ENCODE results near the gene ARL8A. TPM values are rescaled to one million over a fixed set of nuclear protein-coding genes. Genes with fewer than 3 reads are reported as not detected.
A peak's percentile ranks its signal among the peaks of the same experiment; 100 is the strongest.

The ARL8A gene
- total and polyA plus RNA-seq, 2 experiments from 2014 or later: 30.3 to 32.7 TPM

DNA sequence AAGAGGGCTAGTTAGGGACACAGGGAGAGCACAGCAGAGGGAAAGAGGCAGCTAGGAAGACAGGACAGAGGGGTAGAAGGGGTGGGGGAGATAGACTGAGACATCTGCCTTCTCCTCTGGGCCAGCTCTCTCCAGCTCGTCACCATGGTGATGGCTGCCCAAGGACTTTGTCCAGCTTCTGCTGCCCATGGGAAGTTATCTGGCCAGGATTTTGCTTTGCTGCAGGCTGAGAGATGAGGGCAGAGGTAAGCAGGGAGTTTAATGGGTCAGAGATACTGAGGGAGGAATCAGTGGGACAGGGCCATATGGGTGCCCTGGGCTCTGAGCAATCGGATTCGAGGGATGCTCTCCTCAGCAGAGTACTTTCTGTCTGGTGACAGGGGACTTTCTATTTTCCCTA, 56.3 kb downstream of the ARL8A start:
- Mint-ChIP-seq H3K27ac (no peak overlapping the region), H3K9me3 (no peaks in the 10 kb centered on the region; the same call in 2 of the 3 replicates), H3K27me3 (ENCODE audit: insufficient read depth, low read depth, poor library complexity) (peaks cover 10% of the 10 kb centered on the region), H3K36me3 (ENCODE audit: low read depth) (no peaks in the 10 kb centered on the region), H3K4me3 (no peak overlapping the region), H3K4me1 (peaks cover 36% of the 10 kb centered on the region)
- H3K9me2 ChIP-seq (ENCODE audit: insufficient read depth): no peaks in the 10 kb centered on the region
- no peaks in the 10 kb centered on the region for H3K79me2 ChIP-seq (replicated peaks; ENCODE audit: insufficient read depth)
- ATAC-seq (no peak), DNase-seq (ENCODE audit: low spot score) (no peak)
- H4K20me1 ChIP-seq (replicated peaks; ENCODE audit: insufficient read depth): no peaks in the 10 kb centered on the region
- no peaks in the 10 kb centered on the region for H3K27me3 ChIP-seq (ENCODE audit: insufficient read depth)
- H3K27ac ChIP-seq (ENCODE audit: low read depth): no peak overlapping the region
- 0 out of 2 replicates have a peak, but pooled peaks cover 3% of the 10 kb centered on the region for H3F3A ChIP-seq (replicated peaks; ENCODE audit: low read depth)
- H2AFZ ChIP-seq: no peak overlapping the region
- H3K4me2 ChIP-seq: no peak overlapping the region
- H3K4me3 ChIP-seq: no peak overlapping the region
- TF ChIP-seq, protein P1, sequence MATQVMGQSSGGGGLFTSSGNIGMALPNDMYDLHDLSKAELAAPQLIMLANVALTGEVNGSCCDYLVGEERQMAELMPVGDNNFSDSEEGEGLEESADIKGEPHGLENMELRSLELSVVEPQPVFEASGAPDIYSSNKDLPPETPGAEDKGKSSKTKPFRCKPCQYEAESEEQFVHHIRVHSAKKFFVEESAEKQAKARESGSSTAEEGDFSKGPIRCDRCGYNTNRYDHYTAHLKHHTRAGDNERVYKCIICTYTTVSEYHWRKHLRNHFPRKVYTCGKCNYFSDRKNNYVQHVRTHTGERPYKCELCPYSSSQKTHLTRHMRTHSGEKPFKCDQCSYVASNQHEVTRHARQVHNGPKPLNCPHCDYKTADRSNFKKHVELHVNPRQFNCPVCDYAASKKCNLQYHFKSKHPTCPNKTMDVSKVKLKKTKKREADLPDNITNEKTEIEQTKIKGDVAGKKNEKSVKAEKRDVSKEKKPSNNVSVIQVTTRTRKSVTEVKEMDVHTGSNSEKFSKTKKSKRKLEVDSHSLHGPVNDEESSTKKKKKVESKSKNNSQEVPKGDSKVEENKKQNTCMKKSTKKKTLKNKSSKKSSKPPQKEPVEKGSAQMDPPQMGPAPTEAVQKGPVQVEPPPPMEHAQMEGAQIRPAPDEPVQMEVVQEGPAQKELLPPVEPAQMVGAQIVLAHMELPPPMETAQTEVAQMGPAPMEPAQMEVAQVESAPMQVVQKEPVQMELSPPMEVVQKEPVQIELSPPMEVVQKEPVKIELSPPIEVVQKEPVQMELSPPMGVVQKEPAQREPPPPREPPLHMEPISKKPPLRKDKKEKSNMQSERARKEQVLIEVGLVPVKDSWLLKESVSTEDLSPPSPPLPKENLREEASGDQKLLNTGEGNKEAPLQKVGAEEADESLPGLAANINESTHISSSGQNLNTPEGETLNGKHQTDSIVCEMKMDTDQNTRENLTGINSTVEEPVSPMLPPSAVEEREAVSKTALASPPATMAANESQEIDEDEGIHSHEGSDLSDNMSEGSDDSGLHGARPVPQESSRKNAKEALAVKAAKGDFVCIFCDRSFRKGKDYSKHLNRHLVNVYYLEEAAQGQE (IDR thresholded peaks at IDR 0.05; ENCODE audit: unreplicated experiment): no peak
- TF ChIP-seq ZNF114 (CRISPR knock-in tag; IDR thresholded peaks at IDR 0.05): no peak
- no peak for TF ChIP-seq NANOG (IDR thresholded peaks at IDR 0.05; ENCODE audit: borderline replicate concordance)
- TF ChIP-seq JUNB (IDR thresholded peaks at IDR 0.05; ENCODE audit: unreplicated experiment): no peak
- TF ChIP-seq STAT1 (IDR thresholded peaks at IDR 0.05; ENCODE audit: unreplicated experiment): no peak
- no peak for TF ChIP-seq POLR2AphosphoS5 (IDR thresholded peaks at IDR 0.05; ENCODE audit: low read depth)
- H3K4me1 ChIP-seq (ENCODE audit: insufficient read depth): peaks cover 36% of the 10 kb centered on the region
- H3K36me3 ChIP-seq (ENCODE audit: insufficient read depth): no peaks in the 10 kb centered on the region

DNA sequence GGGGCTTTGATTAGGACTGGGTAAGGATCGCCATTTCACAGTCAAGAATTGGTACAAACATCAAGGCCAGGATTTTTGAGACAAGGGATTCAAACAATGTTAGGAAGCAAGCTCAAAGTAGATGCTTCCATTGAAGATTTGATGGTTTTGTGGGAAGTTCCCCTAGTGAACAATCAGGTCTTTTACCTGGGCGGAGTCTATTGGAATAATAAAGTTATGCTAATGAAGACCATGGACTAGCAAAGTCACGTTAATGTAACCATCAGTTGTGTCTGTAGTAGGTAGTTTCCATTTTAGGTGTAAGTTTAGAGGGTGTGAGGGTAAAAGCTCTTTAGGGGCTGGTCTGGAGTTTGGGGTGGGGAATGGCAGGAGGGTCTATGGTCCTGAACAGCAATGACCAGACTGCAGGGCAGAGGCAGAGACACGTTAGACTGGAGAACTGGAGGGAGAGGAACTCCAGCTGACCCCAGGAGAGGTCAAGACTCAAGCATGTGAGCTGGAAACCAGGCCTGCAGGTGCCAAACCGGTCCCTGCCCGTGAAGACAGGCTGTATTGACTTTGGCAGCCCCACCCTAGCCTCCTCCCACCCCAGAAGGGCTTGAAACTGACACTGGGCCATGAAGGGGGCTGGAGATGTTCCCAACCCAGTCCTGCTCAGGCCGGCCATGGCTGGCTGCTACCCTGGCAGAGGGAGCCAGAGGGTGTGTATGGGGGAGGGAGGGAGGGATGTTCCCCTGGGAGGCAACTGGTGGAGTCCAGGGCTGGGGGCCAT, 57.8 kb downstream of the ARL8A start:
- Mint-ChIP-seq H3K4me1 (peaks cover 36% of the 10 kb centered on the region), H3K36me3 (ENCODE audit: low read depth) (no peaks in the 10 kb centered on the region), H3K4me3 (peak overlapping the region; percentile 22), H3K27me3 (ENCODE audit: insufficient read depth, low read depth, poor library complexity) (peaks cover 15% of the 10 kb centered on the region), H3K9me3 (no peaks in the 10 kb centered on the region; the same call in 2 of the 3 replicates), H3K27ac (peak overlapping the region; percentile 52)
- Histone ChIP-seq H4K20me1 (replicated peaks; ENCODE audit: insufficient read depth) (no peaks in the 10 kb centered on the region), H3K27ac (ENCODE audit: low read depth) (peak overlapping the region; percentile 94), H3K27me3 (ENCODE audit: insufficient read depth) (no peaks in the 10 kb centered on the region), H3K9me2 (ENCODE audit: insufficient read depth) (no peaks in the 10 kb centered on the region), H3K36me3 (ENCODE audit: insufficient read depth) (no peaks in the 10 kb centered on the region), H3K4me1 (ENCODE audit: insufficient read depth) (peaks cover 36% of the 10 kb centered on the region), H2AFZ (no peak overlapping the region), H3K4me3 (peak overlapping the region; percentile 30; the same call in 1 of the 2 replicates), H3F3A (replicated peaks; ENCODE audit: low read depth) (0 out of 2 replicates have a peak, but pooled peaks cover 3% of the 10 kb centered on the region), H3K79me2 (replicated peaks; ENCODE audit: insufficient read depth) (no peaks in the 10 kb centered on the region), H3K4me2 (peak overlapping the region; percentile 63)
- TF ChIP-seq JUNB (IDR thresholded peaks at IDR 0.05; ENCODE audit: unreplicated experiment) (no peak), POLR2AphosphoS5 (IDR thresholded peaks at IDR 0.05; ENCODE audit: low read depth) (0 out of 2 replicates have a peak, but pooled peaks have one; percentile 10), NANOG (IDR thresholded peaks at IDR 0.05; ENCODE audit: borderline replicate concordance) (peak; percentile 47; the same call in 1 of the 2 replicates)
- TF ChIP-seq, protein P2, sequence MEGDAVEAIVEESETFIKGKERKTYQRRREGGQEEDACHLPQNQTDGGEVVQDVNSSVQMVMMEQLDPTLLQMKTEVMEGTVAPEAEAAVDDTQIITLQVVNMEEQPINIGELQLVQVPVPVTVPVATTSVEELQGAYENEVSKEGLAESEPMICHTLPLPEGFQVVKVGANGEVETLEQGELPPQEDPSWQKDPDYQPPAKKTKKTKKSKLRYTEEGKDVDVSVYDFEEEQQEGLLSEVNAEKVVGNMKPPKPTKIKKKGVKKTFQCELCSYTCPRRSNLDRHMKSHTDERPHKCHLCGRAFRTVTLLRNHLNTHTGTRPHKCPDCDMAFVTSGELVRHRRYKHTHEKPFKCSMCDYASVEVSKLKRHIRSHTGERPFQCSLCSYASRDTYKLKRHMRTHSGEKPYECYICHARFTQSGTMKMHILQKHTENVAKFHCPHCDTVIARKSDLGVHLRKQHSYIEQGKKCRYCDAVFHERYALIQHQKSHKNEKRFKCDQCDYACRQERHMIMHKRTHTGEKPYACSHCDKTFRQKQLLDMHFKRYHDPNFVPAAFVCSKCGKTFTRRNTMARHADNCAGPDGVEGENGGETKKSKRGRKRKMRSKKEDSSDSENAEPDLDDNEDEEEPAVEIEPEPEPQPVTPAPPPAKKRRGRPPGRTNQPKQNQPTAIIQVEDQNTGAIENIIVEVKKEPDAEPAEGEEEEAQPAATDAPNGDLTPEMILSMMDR (conservative IDR thresholded peaks at IDR 0.05; ENCODE audit: low read depth in 2 of 2): no peak
- peak; percentile 14 for ATAC-seq
- peak; percentile 62 for DNase-seq (ENCODE audit: low spot score)
